GM10847 (cell line): ENCODE measurements around the gene ALLC.

Experiments
- POLR2A ChIP-seq: IDR thresholded peaks from 2 replicates; pipeline ENCODE4 v1.6.1; 2011; ENCODE audit not compliant: insufficient read length; ENCODE audit errors: extremely low read depth

The ALLC gene

DNA sequence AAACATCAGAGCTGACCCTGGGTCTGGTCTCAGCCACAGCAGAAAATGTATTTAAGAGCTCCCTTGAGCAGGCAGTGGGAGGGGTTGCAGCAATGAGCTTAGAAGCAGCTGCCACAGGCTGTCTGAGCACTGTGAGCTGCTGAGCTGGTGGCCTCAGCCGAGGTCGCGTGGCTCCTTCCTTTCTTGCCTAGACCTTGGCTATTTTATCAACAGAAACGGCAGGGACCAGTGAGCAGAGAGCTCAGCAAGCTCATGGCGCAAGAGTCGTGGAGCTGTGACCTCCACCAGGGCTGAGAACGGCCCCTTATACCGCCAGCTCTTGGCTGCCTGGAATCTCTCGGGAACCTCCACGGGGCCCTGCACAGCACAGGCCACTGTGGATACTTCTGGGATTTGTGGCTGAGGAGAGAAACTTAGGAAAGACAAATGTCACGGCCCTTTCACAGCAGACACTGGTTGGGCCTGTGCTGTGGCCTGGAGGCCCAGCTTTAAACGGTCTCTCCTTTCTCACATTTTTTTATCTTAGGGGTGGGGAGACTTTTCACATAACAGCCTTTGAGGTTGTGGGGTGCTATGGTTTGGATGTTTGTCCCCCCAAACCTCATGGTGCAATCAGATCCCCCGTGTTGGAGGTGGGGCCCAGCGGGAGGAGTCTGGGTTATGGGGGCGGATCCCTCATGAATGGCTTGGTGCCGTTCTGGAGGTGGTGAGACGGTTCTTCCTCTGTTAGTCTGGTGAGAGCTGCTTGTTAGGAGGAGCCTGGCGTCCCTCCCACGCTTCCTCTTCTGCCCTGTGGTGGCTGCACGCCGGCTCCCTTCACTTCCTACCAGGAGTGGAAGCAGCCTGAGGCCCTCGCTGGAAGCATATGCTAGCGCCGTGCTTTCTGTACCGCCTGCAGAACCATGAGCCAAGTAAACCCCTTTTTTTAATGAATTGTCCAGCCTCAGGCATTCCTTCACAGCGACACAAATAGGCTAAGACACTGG lies 1.7 kb downstream of the ALLC start:
- no peak for TF ChIP-seq POLR2A

GRCh38 chr2:3661149-3661660 lies 3.2 kb downstream of the ALLC start:
- TF ChIP-seq POLR2A = no peak

- TF ChIP-seq POLR2A = no peak
Observed at GRCh38 chr2:3662239-3662638, 4.2 kb downstream of the ALLC start.

DNA sequence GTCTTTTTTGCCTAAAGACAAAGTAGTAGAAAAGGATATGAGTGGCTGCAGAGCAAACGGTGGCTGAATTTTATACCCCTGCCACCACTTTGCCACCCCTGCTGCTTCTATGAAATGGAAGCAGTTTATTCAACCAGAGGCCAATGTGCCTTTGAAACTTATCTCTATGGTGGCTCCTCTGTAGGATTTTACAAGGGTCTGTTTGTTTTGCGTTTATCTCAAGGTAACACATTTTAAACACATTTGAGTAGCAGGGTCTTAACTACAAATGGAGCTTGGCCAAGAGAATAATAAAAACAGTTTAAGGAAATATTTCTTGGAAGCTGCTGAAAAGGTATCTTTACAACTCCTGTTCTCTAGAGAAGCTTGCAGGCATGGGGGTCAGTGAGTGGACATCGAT lies 6.1 kb downstream of the ALLC start:
- TF ChIP-seq POLR2A = no peak

DNA sequence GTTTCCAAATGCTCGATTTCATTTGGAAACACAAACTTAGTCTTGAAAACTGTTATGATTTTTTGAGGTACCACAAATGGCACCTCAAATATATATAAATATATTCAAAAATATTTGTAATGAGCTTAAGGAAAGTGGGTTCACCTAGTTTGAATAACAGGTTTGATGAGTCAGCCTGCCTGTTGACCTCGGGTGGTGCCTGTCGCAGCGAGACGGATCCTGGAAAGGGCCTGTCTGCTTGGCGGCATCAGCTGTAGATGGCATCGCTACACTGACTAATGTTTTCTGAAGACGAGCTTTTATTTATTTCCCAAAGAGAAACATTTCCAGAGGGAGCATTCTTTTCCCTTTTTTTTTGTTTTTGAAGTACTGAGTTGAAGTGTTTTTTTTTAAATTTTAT lies 6.9 kb downstream of the ALLC start:
- no peak for TF ChIP-seq POLR2A

DNA sequence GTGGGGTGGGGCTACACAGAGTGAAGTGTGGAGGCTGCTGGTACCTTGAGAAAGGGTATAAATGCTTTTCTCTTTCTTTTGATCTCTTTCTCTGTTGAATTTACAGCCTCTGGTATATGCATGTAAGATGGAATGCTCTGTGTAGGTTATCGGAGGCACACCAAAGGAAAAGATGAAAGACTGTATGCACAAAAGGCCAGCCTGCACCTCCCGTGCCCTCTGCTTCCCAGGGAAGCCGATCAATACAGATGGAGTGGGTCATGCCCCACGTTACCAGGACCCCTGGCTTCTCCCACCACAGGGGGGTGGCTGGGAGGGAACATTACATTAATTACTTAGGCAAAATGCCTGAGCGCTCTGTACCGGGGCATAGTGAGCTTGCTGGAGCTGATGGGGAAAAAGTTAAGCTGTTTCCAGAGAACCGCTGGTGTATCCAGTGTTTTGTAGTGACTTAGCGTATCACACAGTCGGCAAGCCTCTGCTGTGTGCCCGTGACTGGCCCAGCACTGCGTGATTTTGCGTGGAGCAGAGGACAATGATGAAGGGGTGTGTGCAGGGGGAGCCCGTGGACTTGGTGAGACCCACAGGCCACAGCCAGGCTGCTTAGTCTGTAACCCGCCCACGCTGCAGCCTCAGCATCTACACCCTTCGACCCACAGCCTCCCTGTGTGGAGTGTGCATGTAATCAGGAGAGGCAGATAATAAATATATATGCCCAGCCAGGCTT lies 8.0 kb downstream of the ALLC start:
- TF ChIP-seq POLR2A = no peak

DNA sequence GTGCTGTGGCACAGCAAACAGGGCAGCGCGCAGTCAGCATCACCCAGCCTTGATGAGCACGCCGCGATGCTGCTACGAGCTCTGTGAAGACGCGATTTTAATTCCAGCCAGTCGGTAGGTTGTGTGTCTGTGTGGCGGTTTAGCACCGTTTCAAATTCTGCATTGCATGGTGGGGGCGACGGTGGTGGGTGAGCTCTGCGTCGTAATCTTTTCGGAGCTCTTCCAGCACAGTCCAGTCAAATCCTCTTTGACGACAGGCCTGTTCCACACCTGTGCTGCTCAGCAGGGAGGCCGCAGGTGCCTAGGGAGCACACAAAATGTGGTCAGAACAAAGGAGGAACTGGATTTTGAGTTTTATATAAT lies 8.6 kb downstream of the ALLC start:
- TF ChIP-seq POLR2A = no peak

- TF ChIP-seq POLR2A = no peak
Observed at GRCh38 chr2:3667151-3667631, 9.2 kb downstream of the ALLC start.

GRCh38 chr2:3669656-3670055 lies 11.7 kb downstream of the ALLC start:
- no peak for TF ChIP-seq POLR2A

GRCh38 chr2:3670376-3670775 lies 12.4 kb downstream of the ALLC start:
- no peak for TF ChIP-seq POLR2A

DNA sequence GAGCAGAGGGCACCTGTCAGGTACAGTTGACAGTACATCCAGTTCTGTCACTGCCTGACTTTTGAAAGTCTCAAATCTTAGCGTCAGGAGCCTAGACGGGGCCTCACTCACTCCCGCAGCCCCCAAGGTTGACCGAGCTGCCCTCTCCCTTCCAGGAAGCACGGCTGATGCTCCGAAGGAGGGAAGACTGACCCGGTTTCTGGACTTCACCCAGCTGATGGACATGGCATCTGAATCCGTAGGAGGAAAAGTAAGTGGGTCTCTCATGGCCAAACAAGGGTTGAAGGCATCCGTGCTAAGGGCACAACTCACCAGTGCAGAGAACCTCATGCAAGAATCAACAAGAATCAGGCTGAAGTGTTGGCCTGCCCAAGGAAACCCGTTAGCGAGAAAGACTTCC lies 12.9 kb downstream of the ALLC start:
- TF ChIP-seq POLR2A = no peak

- TF ChIP-seq POLR2A = no peak
Observed at GRCh38 chr2:3672861-3673678, 15.1 kb downstream of the ALLC start.

DNA sequence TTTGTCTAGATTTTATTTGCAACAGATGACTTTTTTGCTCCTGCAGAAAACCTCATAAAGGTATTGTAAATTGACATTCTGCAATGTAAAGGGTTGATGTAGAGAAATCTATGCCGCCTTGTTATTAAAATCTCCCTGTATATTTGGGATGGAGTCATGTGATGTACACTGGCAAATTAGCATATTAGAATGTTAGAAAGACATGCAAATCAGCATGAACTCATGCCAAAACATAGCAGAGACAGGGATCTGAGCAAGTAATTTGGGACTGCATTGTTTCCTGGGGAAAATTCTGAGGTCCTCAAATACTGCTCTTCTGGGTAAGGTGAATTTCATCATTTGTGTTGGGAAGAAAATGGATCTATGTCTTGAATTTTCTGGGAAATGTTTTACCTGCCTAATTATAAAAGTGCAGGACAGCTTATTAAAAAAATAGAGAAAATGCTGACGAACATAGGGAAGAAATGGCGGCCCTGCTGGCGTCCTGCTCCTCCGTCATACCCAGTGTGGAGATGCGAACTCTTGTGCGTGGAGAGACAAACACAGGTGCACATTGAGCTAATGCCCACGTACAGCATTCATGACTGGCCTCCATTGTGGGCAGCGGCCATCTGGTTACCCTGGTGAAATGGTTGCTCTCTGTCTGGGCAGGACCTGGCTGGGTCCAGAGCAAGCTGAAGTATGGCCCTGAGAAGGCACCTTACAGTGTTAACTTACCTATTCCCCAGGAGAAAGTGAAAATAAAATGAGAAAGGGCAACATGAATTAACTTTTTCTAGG lies 16.3 kb downstream of the ALLC start:
- no peak for TF ChIP-seq POLR2A

DNA sequence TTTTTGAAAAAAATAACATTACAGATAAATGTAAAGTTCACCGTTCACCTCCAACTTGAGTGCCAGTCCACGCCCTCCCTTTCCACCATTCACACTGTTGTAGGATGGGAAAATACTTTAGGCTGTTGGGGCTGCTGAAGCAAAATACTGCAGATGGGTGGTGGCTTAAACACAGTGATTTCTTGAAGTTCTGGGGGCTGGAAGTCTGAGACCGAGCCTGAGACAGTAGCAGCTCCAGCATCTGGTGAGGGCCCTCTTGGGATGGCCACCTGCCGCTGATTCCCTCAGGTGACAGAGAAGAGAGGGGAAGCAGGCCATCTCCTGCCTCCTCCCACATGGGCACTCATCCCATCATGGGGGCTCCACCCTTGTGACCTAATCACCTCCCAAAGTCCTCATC lies 17.7 kb downstream of the ALLC start:
- TF ChIP-seq POLR2A = no peak
